OCI-LY1 (cell line): ENCODE data around the gene RALY.

ENCODE experiments used
- H2AFZ ChIP-seq: fragments of 200-600 bp; sonication (generic), shearing (Covaris generic); 2 replicates; pipeline ENCODE4 v1.6.0; 2014; ENCODE audit warnings: antibody characterized with exemption, mild to moderate bottlenecking, low read length
- H3F3A ChIP-seq: fragments of 200-600 bp; sonication (generic), shearing (Covaris generic); 2 replicates; pipeline ENCODE4 v1.6.0; 2014; ENCODE audit warnings: mild to moderate bottlenecking, antibody characterized with exemption, low read length, moderate library complexity; ENCODE audit not compliant: insufficient read depth
- H3K27ac ChIP-seq: fragments of 200-600 bp; sonication (generic); 2 replicates; pipeline ENCODE4 v1.5.1; 2014; ENCODE audit warnings: low read length, mixed run types, mild to moderate bottlenecking, low read depth; ENCODE audit not compliant: poor library complexity, severe bottlenecking
- H3K27me3 ChIP-seq: fragments of 200-600 bp; sonication (generic); 2 replicates; pipeline ENCODE4 v1.6.0; 2014; ENCODE audit warnings: antibody characterized with exemption, mild to moderate bottlenecking, low read length, moderate library complexity; ENCODE audit not compliant: insufficient read depth
- H3K36me3 ChIP-seq: fragments of 200-600 bp; sonication (generic); 2 replicates; pipeline ENCODE4 v1.6.1; 2014; ENCODE audit warnings: mild to moderate bottlenecking, antibody characterized with exemption, low read length, moderate library complexity, mixed read lengths; ENCODE audit not compliant: insufficient read depth
- H3K4me1 ChIP-seq: fragments of 200-600 bp; sonication (generic); 2 replicates; pipeline ENCODE4 v1.5.1; 2014; ENCODE audit warnings: mild to moderate bottlenecking, low read length, moderate library complexity; ENCODE audit not compliant: insufficient read depth, severe bottlenecking
- H3K4me2 ChIP-seq: fragments of 200-600 bp; sonication (generic), shearing (Covaris generic); 2 replicates; pipeline ENCODE4 v1.6.1; 2014; ENCODE audit warnings: low read length
- H3K4me3 ChIP-seq: fragments of 200-600 bp; sonication (generic); 2 replicates; pipeline ENCODE4 v1.5.1; 2014; ENCODE audit warnings: low read length, low read depth, mild to moderate bottlenecking, mixed read lengths; ENCODE audit not compliant: poor library complexity, severe bottlenecking
- H3K79me2 ChIP-seq: fragments of 200-600 bp; shearing (Covaris generic); 2 replicates; pipeline ENCODE4 v1.6.1; 2016; ENCODE audit warnings: mixed run types, low read length, mixed read lengths; ENCODE audit not compliant: insufficient read depth
- H3K9ac ChIP-seq: fragments of 200-600 bp; sonication (generic), shearing (Covaris generic); 2 replicates; pipeline ENCODE4 v1.6.1; 2014; ENCODE audit warnings: mild to moderate bottlenecking, low read length, mixed read lengths
- H3K9me2 ChIP-seq: fragments of 200-600 bp; sonication (generic), shearing (Covaris generic); 2 replicates; pipeline ENCODE4 v1.6.1; 2014; ENCODE audit warnings: low read depth, mild to moderate bottlenecking, low read length, mixed read lengths
- H3K9me3 ChIP-seq: fragments of 200-600 bp; shearing (Covaris generic); 2 replicates; pipeline ENCODE4 v1.6.1; 2014; ENCODE audit warnings: low read length, mixed read lengths
- H4K20me1 ChIP-seq: fragments of 200-600 bp; sonication (generic), shearing (Covaris generic); 2 replicates; pipeline ENCODE4 v1.6.0; 2016; ENCODE audit warnings: mild to moderate bottlenecking, low read length; ENCODE audit not compliant: insufficient read depth
- CTCF ChIP-seq: fragments of 200-600 bp; sonication (generic), shearing (Covaris generic); IDR thresholded peaks from 2 replicates; pipeline ENCODE4 v1.5.1; 2017; ENCODE audit warnings: mild to moderate bottlenecking, antibody characterized with exemption, low read length, moderate library complexity, mixed read lengths
- EZH2 ChIP-seq: fragments of 200-600 bp; sonication (generic), shearing (Covaris generic); IDR thresholded peaks from 2 replicates; pipeline ENCODE4 v1.8.0; 2017; ENCODE audit warnings: borderline replicate concordance, mixed run types, mild to moderate bottlenecking, antibody characterized with exemption, low read length, moderate library complexity, mixed read lengths

The RALY gene

GRCh38 chr20:34084227-34084923 is 90.7 kb downstream of the RALY start:
- Histone ChIP-seq H3F3A (peaks cover 8% of the 10 kb centered on the region; the same call in 1 of the 2 replicates), H3K79me2 (no peaks in the 10 kb centered on the region), H3K4me1 (no peaks in the 10 kb centered on the region), H3K4me2 (no peak overlapping the region), H3K27me3 (no peaks in the 10 kb centered on the region), H3K27ac (no peak overlapping the region), H3K36me3 (peaks cover 68% of the 10 kb centered on the region), H3K9ac (no peak overlapping the region), H3K4me3 (no peak overlapping the region), H4K20me1 (no peaks in the 10 kb centered on the region), H3K9me2 (no peaks in the 10 kb centered on the region), H2AFZ (no peak overlapping the region), H3K9me3 (no peaks in the 10 kb centered on the region)
- TF ChIP-seq EZH2 (no peak), CTCF (no peak)

DNA sequence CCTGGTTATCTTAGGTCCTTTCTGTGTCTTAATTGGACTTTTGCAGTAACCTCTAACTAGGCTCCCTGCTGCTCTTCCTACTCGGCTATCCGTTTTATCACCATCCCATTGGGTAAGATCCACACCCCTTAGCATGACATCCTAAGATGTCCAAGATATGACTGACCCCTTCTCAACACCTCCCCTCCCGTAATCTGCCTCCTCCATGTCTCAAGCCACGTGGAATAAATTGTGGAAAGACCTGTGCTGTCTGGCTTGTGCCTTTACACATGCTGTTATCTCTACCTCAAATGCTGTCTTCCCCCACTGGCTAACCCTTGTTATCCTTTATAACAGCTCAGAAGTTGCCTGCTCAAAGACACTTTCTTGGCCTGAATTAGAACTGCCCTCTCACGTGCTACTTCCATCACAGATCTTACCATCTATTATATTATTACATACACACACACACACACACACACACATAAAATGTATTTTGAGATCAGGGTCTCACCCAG is 91.9 kb downstream of the RALY start:
- Histone ChIP-seq H3K9me3 (no peaks in the 10 kb centered on the region), H3K36me3 (peaks cover 73% of the 10 kb centered on the region), H3K4me3 (no peak overlapping the region), H3K4me1 (no peaks in the 10 kb centered on the region), H3K4me2 (no peak overlapping the region), H3F3A (peaks cover 10% of the 10 kb centered on the region; the same call in 1 of the 2 replicates), H2AFZ (no peak overlapping the region), H4K20me1 (no peaks in the 10 kb centered on the region), H3K27ac (no peak overlapping the region), H3K79me2 (no peaks in the 10 kb centered on the region), H3K9me2 (no peaks in the 10 kb centered on the region), H3K9ac (no peak overlapping the region), H3K27me3 (no peaks in the 10 kb centered on the region)
- TF ChIP-seq CTCF (no peak), EZH2 (no peak)

DNA sequence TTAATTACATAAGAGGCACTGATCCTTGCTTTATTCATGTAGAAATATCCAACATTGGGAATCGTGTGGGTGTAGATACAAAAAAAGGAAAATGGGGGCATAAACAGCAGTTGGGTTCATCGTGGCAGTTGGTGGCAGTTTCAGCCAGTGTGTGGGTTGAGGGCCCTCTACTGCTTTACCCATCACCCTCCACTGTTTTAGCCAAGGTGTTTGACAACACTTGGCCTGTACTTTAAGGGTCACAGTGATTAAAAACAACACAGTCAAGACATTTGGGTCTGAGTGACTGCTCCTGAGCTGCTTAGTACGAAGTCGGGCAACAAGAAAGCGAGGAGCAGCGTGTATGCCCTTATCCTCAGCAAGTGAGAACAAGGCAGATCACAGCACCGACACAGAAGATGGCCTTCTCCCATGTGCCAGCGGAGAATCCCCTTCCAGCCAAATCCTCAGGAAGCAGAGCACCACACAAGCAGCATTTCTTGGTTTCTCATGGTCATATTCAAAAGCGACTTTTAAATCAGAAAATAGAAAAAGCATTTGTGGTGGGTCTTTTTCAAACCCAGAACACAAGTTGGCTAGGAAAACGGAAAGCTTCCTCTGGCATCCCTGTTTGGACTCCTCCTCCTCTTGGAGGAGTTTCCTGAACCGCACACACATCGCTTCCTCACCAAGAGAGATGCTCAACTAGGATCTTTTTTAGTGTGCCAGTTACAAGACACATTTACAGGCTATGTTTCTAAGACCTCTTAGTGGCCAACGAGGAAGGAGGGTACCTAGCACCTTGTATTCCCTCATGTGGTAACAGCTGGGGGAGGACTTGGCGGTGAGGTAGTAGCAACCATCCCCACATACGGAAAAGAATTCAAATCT is 94.8 kb downstream of the RALY start:
- Histone ChIP-seq H2AFZ (no peak overlapping the region), H3K4me1 (no peaks in the 10 kb centered on the region), H3K4me3 (no peak overlapping the region), H3K27me3 (no peaks in the 10 kb centered on the region), H3K36me3 (peaks cover 76% of the 10 kb centered on the region), H4K20me1 (no peaks in the 10 kb centered on the region), H3K4me2 (no peak overlapping the region), H3F3A (peaks cover 14% of the 10 kb centered on the region; the same call in 1 of the 2 replicates), H3K79me2 (no peaks in the 10 kb centered on the region), H3K9me3 (no peaks in the 10 kb centered on the region), H3K9me2 (no peaks in the 10 kb centered on the region), H3K27ac (no peak overlapping the region), H3K9ac (no peak overlapping the region)
- TF ChIP-seq CTCF (no peak), EZH2 (no peak)
